ENCODE measurements around the gene DSC2. TPM values are rescaled to one million over a fixed set of nuclear protein-coding genes. Genes with fewer than 3 reads are reported as not detected.

DSC2 gene
- total and polyA plus RNA-seq, 2 of the 8 experiments (the other 6 are each of a cell fraction or from before 2014, with no cell fraction given) = 4.6 to 39.7 TPM

GRCh38 chr18:31044926-31045325 lies 57.3 kb downstream of the DSC2 start (continued):
- TF ChIP-seq EZH2 (IDR thresholded peaks at IDR 0.05; ENCODE audit: low read depth, low read length, severe bottlenecking) (no peak), POLR2A (IDR thresholded peaks at IDR 0.05; ENCODE audit: control extremely low read depth in 1 of 2, low read depth in 2 of 2, low read length in 2 of 2) (no peak), TEAD4 (IDR thresholded peaks at IDR 0.05; ENCODE audit: low read depth, low read length) (no peak), ASH2L (IDR thresholded peaks at IDR 0.05; ENCODE audit: low read length) (no peak), KDM5A (IDR thresholded peaks at IDR 0.05; ENCODE audit: low read length) (no peak)

All from H1 (cell line).